Keratinocyte (primary cell): ENCODE measurements around the gene DDX52.

ENCODE experiments used
- CTCF ChIP-seq, 3 experiments: IDR thresholded peaks in 1 of 3; conservative IDR thresholded peaks in 1 of 3; optimal IDR thresholded peaks in 1 of 3; 2 replicates in 2 of 3; 3 replicates in 1 of 3; pipeline versions ENCODE3 to v1.5.1; 2011; ENCODE audit warnings: low read length in 3 of 3, mild to moderate bottlenecking in 3 of 3, moderate library complexity in 2 of 3, control low read depth in 1 of 3, inconsistent platforms in 1 of 3; ENCODE audit not compliant: insufficient read depth in 2 of 3; ENCODE audit errors: extremely low read depth in 1 of 3
- EZH2 ChIP-seq: IDR thresholded peaks from one replicate; pipeline ENCODE4 v1.6.1; 2012; ENCODE audit warnings: inconsistent platforms, mild to moderate bottlenecking, low read length, moderate library complexity

- TF ChIP-seq CTCF (optimal IDR thresholded peaks at IDR 0.05 in 1 of 3, IDR thresholded peaks at IDR 0.05 in 1 of 3, conservative IDR thresholded peaks at IDR 0.05 in 1 of 3; ENCODE audit: extremely low read depth in 1 of 3, insufficient read depth in 2 of 3, low read length in 3 of 3) (no peak), EZH2 (no peak)
Measured at GRCh38 chr17:37605813-37606505, 37.3 kb downstream of the DDX52 start.
